Measurements from ENCODE around the gene CATSPERZ. TPM values are rescaled to one million over a fixed set of nuclear protein-coding genes. Genes with fewer than 3 reads are reported as not detected.

CATSPERZ gene
- total and polyA plus RNA-seq, 2 of the 13 experiments (the other 11 are each of a cell fraction or from before 2014, with no cell fraction given), result 0.22 to 0.48 TPM

- TF ChIP-seq SP4 (CRISPR knock-in tag; IDR thresholded peaks at IDR 0.05), result peak; percentile 85
- no peak for TF ChIP-seq HMG20B (CRISPR knock-in tag; conservative IDR thresholded peaks at IDR 0.05)
- no peak for TF ChIP-seq ZNF441 (CRISPR knock-in tag; IDR thresholded peaks at IDR 0.05; ENCODE audit: borderline replicate concordance)
- no peak for TF ChIP-seq ZNF230 (CRISPR knock-in tag; IDR thresholded peaks at IDR 0.05)
- TF ChIP-seq NR2C2 (CRISPR knock-in tag; IDR thresholded peaks at IDR 0.05; ENCODE audit: borderline replicate concordance), result no peak
- no peak for TF ChIP-seq TOPORS (CRISPR knock-in tag; IDR thresholded peaks at IDR 0.05)
- TF ChIP-seq EZH2 (conservative IDR thresholded peaks at IDR 0.05; ENCODE audit: low read depth, low read length), result no peak
- TF ChIP-seq ZSCAN30 (CRISPR knock-in tag; IDR thresholded peaks at IDR 0.05), result no peak
- no peak for TF ChIP-seq SCMH1 (CRISPR knock-in tag; IDR thresholded peaks at IDR 0.05; ENCODE audit: borderline replicate concordance)
- no peak for TF ChIP-seq FOXP4 (CRISPR knock-in tag; IDR thresholded peaks at IDR 0.05)
- no peak for TF ChIP-seq TBP (CRISPR knock-in tag; IDR thresholded peaks at IDR 0.05)
- TF ChIP-seq NFIC (IDR thresholded peaks at IDR 0.05; ENCODE audit: low read length), result no peak
- TF ChIP-seq ZFP91 (CRISPR knock-in tag; IDR thresholded peaks at IDR 0.05; ENCODE audit: borderline replicate concordance), result peak; percentile 29; the same call in 1 of the 2 replicates
- no peak for TF ChIP-seq ZNF503 (CRISPR knock-in tag; IDR thresholded peaks at IDR 0.05)
- no peak for TF ChIP-seq GTF2F1 (IDR thresholded peaks at IDR 0.05; ENCODE audit: low read length)
- TF ChIP-seq UBTF (CRISPR knock-in tag; IDR thresholded peaks at IDR 0.05), result no peak
- TF ChIP-seq THAP9 (CRISPR knock-in tag; IDR thresholded peaks at IDR 0.05; ENCODE audit: borderline replicate concordance), result no peak
- TF ChIP-seq ZNF224 (CRISPR knock-in tag; IDR thresholded peaks at IDR 0.05), result no peak
- TF ChIP-seq YEATS4 (CRISPR knock-in tag; IDR thresholded peaks at IDR 0.05; ENCODE audit: borderline replicate concordance), result 0 out of 2 replicates have a peak, but pooled peaks have one; percentile 54
These were observed 49.0 kb upstream of the CATSPERZ start, which contains the start of gene PLCB3 (continued) for GRCh38 chr11:64251016-64251752.

All from HepG2 (cell line).